Measurements from ENCODE around the gene HOXC10.

Gene HOXC10

GRCh38 chr12:54033980-54034784, 49.2 kb downstream of the HOXC10 start:
- Histone ChIP-seq H3K4me1 (ENCODE audit: low read length) (0 out of 2 replicates have a peak, but pooled peaks cover 3% of the 10 kb centered on the region), H3K4me3 (ENCODE audit: low read length) (no peak overlapping the region), H3K36me3 (replicated peaks; ENCODE audit: low read depth, low read length) (no peaks in the 10 kb centered on the region), H3K79me2 (ENCODE audit: low read length) (no peaks in the 10 kb centered on the region), H3K9ac (ENCODE audit: low read length) (no peak overlapping the region), H2AFZ (ENCODE audit: low read depth, low read length) (no peak overlapping the region), H3K9me3 (ENCODE audit: insufficient read depth, low read length) (no peaks in the 10 kb centered on the region), H3K4me2 (ENCODE audit: low read length) (no peak overlapping the region), H3K27me3 (ENCODE audit: low read depth, low read length) (no peaks in the 10 kb centered on the region), H3K27ac (ENCODE audit: low read length) (no peak overlapping the region), H4K20me1 (ENCODE audit: insufficient read depth, low read length) (no peaks in the 10 kb centered on the region)
- TF ChIP-seq EZH2phosphoT487 (IDR thresholded peaks at IDR 0.05; ENCODE audit: low read depth) (no peak), CTCF (IDR thresholded peaks at IDR 0.05; ENCODE audit: low read depth, low read length) (no peak)

DNA sequence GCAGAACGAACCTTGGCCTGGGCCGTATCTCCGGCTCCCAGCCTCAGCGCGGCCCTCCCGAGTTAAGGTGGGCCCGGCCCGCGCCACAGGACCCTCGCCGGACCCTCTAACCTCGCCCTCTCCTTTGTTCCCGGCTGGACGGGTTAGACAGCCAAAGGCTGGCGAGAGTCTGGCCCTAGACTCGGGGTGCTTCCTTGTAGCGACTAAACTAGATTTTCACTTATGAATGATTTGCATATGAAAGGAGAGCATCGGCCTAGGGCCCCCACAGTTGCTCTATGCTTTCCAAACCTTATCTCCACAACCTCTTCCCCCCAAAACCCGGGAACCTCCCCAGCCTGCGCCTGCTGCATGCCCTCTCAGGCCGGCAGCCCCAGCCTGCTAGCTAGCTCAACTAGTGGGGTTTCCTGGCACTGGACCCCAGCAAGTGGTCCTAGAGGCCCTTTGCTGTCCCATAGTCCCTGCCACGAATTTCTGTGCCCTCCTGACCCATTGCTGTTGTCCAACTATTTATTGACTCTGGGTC, 49.9 kb downstream of the HOXC10 start:
- Histone ChIP-seq H3K27me3 (ENCODE audit: low read depth, low read length) (no peaks in the 10 kb centered on the region), H3K4me3 (ENCODE audit: low read length) (no peak overlapping the region)

DNA sequence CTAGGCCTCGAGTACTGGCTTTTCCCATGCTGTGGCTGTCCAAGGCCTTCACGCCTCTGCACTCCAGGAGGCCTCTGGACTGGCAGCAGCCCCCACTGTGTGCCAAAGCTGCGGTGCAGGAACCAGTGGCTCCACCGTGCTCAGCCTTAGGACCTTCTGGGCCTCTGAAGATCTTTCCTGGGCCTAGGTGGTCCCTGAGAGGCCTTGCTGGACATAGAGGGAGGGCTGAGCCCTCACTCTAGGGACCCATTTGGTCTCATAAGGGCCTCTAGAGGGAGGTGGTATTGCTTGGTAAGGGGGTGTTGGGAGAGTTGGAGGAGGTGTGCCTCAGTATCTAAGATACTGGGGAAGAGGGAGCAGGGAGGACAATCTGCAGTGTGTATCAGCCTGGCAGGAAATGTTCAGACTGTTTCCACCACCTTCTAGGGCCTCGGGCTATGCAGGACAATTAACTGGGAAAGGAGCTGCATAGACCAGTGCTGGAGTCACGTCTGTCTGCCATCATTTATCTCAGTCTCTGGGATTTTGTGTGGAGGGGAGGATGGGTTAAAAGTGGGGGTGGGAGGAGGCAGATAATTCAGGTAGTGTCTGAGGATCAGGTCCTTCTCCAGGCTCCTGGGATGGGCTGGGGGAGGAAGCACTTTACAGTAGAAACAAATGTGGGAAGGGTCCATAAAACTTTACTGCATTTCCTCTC, 50.8 kb downstream of the HOXC10 start:
- Histone ChIP-seq H4K20me1 (ENCODE audit: insufficient read depth, low read length) (no peaks in the 10 kb centered on the region), H3K4me2 (ENCODE audit: low read length) (no peak overlapping the region), H3K79me2 (ENCODE audit: low read length) (no peaks in the 10 kb centered on the region), H3K9me3 (ENCODE audit: insufficient read depth, low read length) (no peaks in the 10 kb centered on the region), H3K27me3 (ENCODE audit: low read depth, low read length) (no peaks in the 10 kb centered on the region), H3K36me3 (replicated peaks; ENCODE audit: low read depth, low read length) (no peaks in the 10 kb centered on the region), H3K27ac (ENCODE audit: low read length) (no peak overlapping the region), H3K9ac (ENCODE audit: low read length) (no peak overlapping the region), H2AFZ (ENCODE audit: low read depth, low read length) (no peak overlapping the region), H3K4me3 (ENCODE audit: low read length) (no peak overlapping the region), H3K4me1 (ENCODE audit: low read length) (0 out of 2 replicates have a peak, but pooled peaks cover 3% of the 10 kb centered on the region)
- TF ChIP-seq EZH2phosphoT487 (IDR thresholded peaks at IDR 0.05; ENCODE audit: low read depth) (no peak), CTCF (IDR thresholded peaks at IDR 0.05; ENCODE audit: low read depth, low read length) (no peak)

More for the DNA sequence above, 49.9 kb downstream of the HOXC10 start:
- no peak overlapping the region for H2AFZ ChIP-seq (ENCODE audit: low read depth, low read length)
- no peaks in the 10 kb centered on the region for H3K9me3 ChIP-seq (ENCODE audit: insufficient read depth, low read length)
- TF ChIP-seq EZH2phosphoT487 (IDR thresholded peaks at IDR 0.05; ENCODE audit: low read depth) (no peak), CTCF (IDR thresholded peaks at IDR 0.05; ENCODE audit: low read depth, low read length) (no peak)
- 0 out of 2 replicates have a peak, but pooled peaks cover 3% of the 10 kb centered on the region for H3K4me1 ChIP-seq (ENCODE audit: low read length)
- no peaks in the 10 kb centered on the region for H4K20me1 ChIP-seq (ENCODE audit: insufficient read depth, low read length)
- H3K9ac ChIP-seq (ENCODE audit: low read length), result no peak overlapping the region
- H3K36me3 ChIP-seq (replicated peaks; ENCODE audit: low read depth, low read length), result no peaks in the 10 kb centered on the region
- H3K27ac ChIP-seq (ENCODE audit: low read length), result no peak overlapping the region
- no peak overlapping the region for H3K4me2 ChIP-seq (ENCODE audit: low read length)
- H3K79me2 ChIP-seq (ENCODE audit: low read length), result no peaks in the 10 kb centered on the region
